Measurements from ENCODE around the gene TBC1D9B.

DNA sequence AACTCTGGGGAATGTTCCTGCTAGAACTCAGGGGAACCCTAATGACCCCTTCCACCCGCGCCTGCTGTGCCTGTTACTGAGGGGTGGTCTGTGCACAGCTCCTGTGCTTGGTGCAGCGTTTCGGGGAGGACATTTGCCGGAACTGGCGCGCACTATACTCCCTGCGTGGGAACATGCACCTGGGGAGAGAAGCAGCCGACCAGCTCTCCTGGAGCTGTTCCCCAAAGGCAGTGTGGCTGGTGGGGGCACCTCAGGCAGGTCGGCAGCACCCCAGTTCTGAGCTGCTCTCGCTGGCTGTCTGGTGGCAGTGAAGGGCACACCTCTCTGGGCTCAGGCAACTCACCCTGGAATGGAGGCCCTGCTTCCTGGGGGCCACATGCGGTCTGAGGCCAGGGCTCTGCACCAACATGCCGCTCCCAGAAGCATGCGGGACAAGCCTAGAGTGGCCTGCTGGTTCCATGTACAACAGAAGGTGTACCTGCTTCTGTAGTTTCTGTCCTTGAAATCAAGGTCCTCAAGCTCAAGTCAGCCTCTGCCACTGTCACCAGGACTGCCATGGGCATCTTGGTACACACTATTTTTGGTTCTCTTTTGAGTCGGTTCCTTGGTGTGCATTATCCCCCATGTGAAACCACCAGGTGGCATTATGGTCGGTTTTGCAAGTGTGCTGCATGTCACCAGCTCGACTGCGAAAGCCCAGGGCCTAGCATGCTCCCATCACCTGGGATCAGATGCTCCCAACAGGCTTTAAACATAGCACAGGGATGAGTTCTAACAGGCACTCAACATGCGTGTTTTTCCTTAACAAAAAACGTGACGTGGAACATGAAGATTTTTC lies 41.2 kb downstream of the TBC1D9B start:
- TF ChIP-seq CTCF (conservative IDR thresholded peaks at IDR 0.05; ENCODE audit: low read length) (no peak), EZH2phosphoT487 (IDR thresholded peaks at IDR 0.05; ENCODE audit: borderline replicate concordance) (no peak)

Measured in Loucy (cell line).